Activated naive CD4-positive, alpha-beta T cell treated with anti-CD3 and anti-CD28 coated beads for 36 hours (primary cell): ENCODE results near the gene SEPTIN2. TPM values are rescaled to one million over a fixed set of nuclear protein-coding genes. Genes with fewer than 3 reads are reported as not detected.

ENCODE experiments used
- CTCF ChIA-PET: fragments of 350-600 bp; sonication (Branson Sonifier 250); formaldehyde crosslinking; loops from one replicate; lab custom pipeline; 2021; ENCODE audit warnings: antibody characterized with exemption; lab: Charles Lee
- DNase-seq: peaks from one replicate; pipeline ENCODE4 v3.0.0-alpha.2; 2020
- H3K27ac Mint-ChIP-seq: one replicate; pipeline ENCODE4 v1.8.0; 2021; ENCODE audit warnings: mild to moderate bottlenecking, mixed read lengths
- H3K27me3 Mint-ChIP-seq: one replicate; pipeline ENCODE4 v1.8.0; 2021; ENCODE audit warnings: low read depth, mixed read lengths
- H3K36me3 Mint-ChIP-seq: one replicate; pipeline ENCODE4 v1.8.0; 2021; ENCODE audit warnings: low read depth, mixed read lengths
- H3K4me1 Mint-ChIP-seq: one replicate; pipeline ENCODE4 v1.8.0; 2021; ENCODE audit warnings: low read depth, mixed read lengths
- H3K4me3 Mint-ChIP-seq: one replicate; pipeline ENCODE4 v1.8.0; 2021; ENCODE audit warnings: mild to moderate bottlenecking, moderate library complexity, mixed read lengths
- H3K9me3 Mint-ChIP-seq: one replicate; pipeline ENCODE4 v1.8.0; 2021; ENCODE audit warnings: mixed read lengths
- intact Hi-C: fragments of 100-400 bp; cut with micrococcal nuclease; formaldehyde crosslinking; loops from one replicate; pipeline ENCODE4 v1.15.1; 2023
- total RNA-seq, 2 experiments: library from RNA; stranded (reverse); gene quantifications; one replicate each; pipeline ENCODE4 v1.2.3, GENCODE V29; 2021

The SEPTIN2 gene
- total RNA-seq = 100 to 1,000 TPM; 216 to 227 TPM

GRCh38 chr2:241315879-241316631 is at the start of gene SEPTIN2:
Gene SEPTIN2 (plus strand): TSS chr2:241315925. CDS start chr2:241324233, 8,308 bp downstream.
- H3K36me3 Mint-ChIP-seq = peaks cover 31% of the 10 kb centered on the region
- peak within 1 kb of the TSS; percentile 100 for H3K4me3 Mint-ChIP-seq
- CTCF ChIA-PET = interaction anchor here (0.7 kb wide), 1 partner anchor 159 kb away, joined by 3 read pairs; no protein-coding TSS in a partner anchor
- H3K27me3 Mint-ChIP-seq = no peaks in the 10 kb centered on the region
- no peaks in the 10 kb centered on the region for H3K9me3 Mint-ChIP-seq
- peak; percentile 75 for DNase-seq
- H3K27ac Mint-ChIP-seq = peak within 1 kb of the TSS; percentile 100
- peaks cover 71% of the 10 kb centered on the region for H3K4me1 Mint-ChIP-seq
- intact Hi-C loops = loop anchor here (1.0 to 5.0 kb wide), 16 partner anchors 20 to 1179 kb away; partner anchors contain the start of genes ATG4B, CAPN10, COPS9 and DTYMK

GRCh38 chr2:241267249-241268067 is 48.3 kb upstream of the SEPTIN2 start:
- peaks cover 21% of the 10 kb centered on the region for H3K4me1 Mint-ChIP-seq
- intact Hi-C loops = no loop called here
- CTCF ChIA-PET = no interaction called here
- peaks cover 18% of the 10 kb centered on the region for H3K36me3 Mint-ChIP-seq
- no peaks in the 10 kb centered on the region for H3K9me3 Mint-ChIP-seq
- no peak overlapping the region for H3K4me3 Mint-ChIP-seq
- H3K27ac Mint-ChIP-seq = no peak overlapping the region
- no peak for DNase-seq
- H3K27me3 Mint-ChIP-seq = no peaks in the 10 kb centered on the region

- intact Hi-C loops = no loop called here
- peaks cover 10% of the 10 kb centered on the region for H3K36me3 Mint-ChIP-seq
- H3K27me3 Mint-ChIP-seq = no peaks in the 10 kb centered on the region
- CTCF ChIA-PET = no interaction called here
- no peak overlapping the region for H3K4me3 Mint-ChIP-seq
- H3K9me3 Mint-ChIP-seq = no peaks in the 10 kb centered on the region
- H3K27ac Mint-ChIP-seq = no peak overlapping the region
- no peak for DNase-seq
- H3K4me1 Mint-ChIP-seq = peaks cover 25% of the 10 kb centered on the region
Observed at GRCh38 chr2:241268306-241268705, 47.4 kb upstream of the SEPTIN2 start.

- no peak overlapping the region for H3K27ac Mint-ChIP-seq
- H3K36me3 Mint-ChIP-seq = peaks cover 10% of the 10 kb centered on the region
- intact Hi-C loops = no loop called here
- no peak for DNase-seq
- peaks cover 30% of the 10 kb centered on the region for H3K4me1 Mint-ChIP-seq
- H3K9me3 Mint-ChIP-seq = no peaks in the 10 kb centered on the region
- CTCF ChIA-PET = interaction anchor here (0.8 kb wide), 1 partner anchor 23 kb away, joined by 3 read pairs; no protein-coding TSS in a partner anchor
- no peaks in the 10 kb centered on the region for H3K27me3 Mint-ChIP-seq
- H3K4me3 Mint-ChIP-seq = no peak overlapping the region
Observed at GRCh38 chr2:241268716-241269445, 46.8 kb upstream of the SEPTIN2 start.

GRCh38 chr2:241269707-241270520 is 45.8 kb upstream of the SEPTIN2 start:
- Mint-ChIP-seq H3K4me3 (no peak overlapping the region), H3K27ac (no peak overlapping the region), H3K36me3 (peaks cover 10% of the 10 kb centered on the region), H3K9me3 (no peaks in the 10 kb centered on the region), H3K4me1 (peaks cover 32% of the 10 kb centered on the region), H3K27me3 (no peaks in the 10 kb centered on the region)
- CTCF ChIA-PET = interaction anchor here (0.8 kb wide), 1 partner anchor 25 kb away, joined by 3 read pairs; no protein-coding TSS in a partner anchor
- intact Hi-C loops = loop anchor here (2.0 kb wide), 1 partner anchor 31 kb away; no protein-coding TSS in a partner anchor
- no peak for DNase-seq

GRCh38 chr2:241270531-241270930 is 45.2 kb upstream of the SEPTIN2 start:
- H3K36me3 Mint-ChIP-seq = peaks cover 13% of the 10 kb centered on the region
- H3K4me1 Mint-ChIP-seq = peaks cover 32% of the 10 kb centered on the region
- H3K27ac Mint-ChIP-seq = no peak overlapping the region
- no peaks in the 10 kb centered on the region for H3K27me3 Mint-ChIP-seq
- intact Hi-C loops = loop anchor here (2.0 kb wide), 1 partner anchor 30 kb away; no protein-coding TSS in a partner anchor
- H3K4me3 Mint-ChIP-seq = no peak overlapping the region
- no peak for DNase-seq
- CTCF ChIA-PET = no interaction called here
- peaks cover 6% of the 10 kb centered on the region for H3K9me3 Mint-ChIP-seq

- peaks cover 9% of the 10 kb centered on the region for H3K9me3 Mint-ChIP-seq
- H3K4me1 Mint-ChIP-seq = peaks cover 32% of the 10 kb centered on the region
- CTCF ChIA-PET = no interaction called here
- H3K27ac Mint-ChIP-seq = peak overlapping the region; percentile 64
- H3K27me3 Mint-ChIP-seq = no peaks in the 10 kb centered on the region
- H3K36me3 Mint-ChIP-seq = peaks cover 14% of the 10 kb centered on the region
- DNase-seq = peak; percentile 54
- peak overlapping the region; percentile 81 for H3K4me3 Mint-ChIP-seq
- intact Hi-C loops = loop anchor here (2.0 kb wide), 2 partner anchors 29 to 43 kb away; partner anchors contain the start of genes HDLBP and SEPTIN2
Observed at GRCh38 chr2:241271706-241272302, 43.9 kb upstream of the SEPTIN2 start.

- intact Hi-C loops = loop anchor here (2.0 kb wide), 1 partner anchor 42 kb away; the partner anchor contains the start of genes HDLBP and SEPTIN2
- H3K27ac Mint-ChIP-seq = no peak overlapping the region
- CTCF ChIA-PET = no interaction called here
- peak overlapping the region; percentile 65 for H3K4me3 Mint-ChIP-seq
- DNase-seq = peak; percentile 26
- peaks cover 14% of the 10 kb centered on the region for H3K36me3 Mint-ChIP-seq
- H3K27me3 Mint-ChIP-seq = no peaks in the 10 kb centered on the region
- H3K9me3 Mint-ChIP-seq = peaks cover 9% of the 10 kb centered on the region
- H3K4me1 Mint-ChIP-seq = peaks cover 32% of the 10 kb centered on the region
Observed at GRCh38 chr2:241272303-241273209, 43.2 kb upstream of the SEPTIN2 start.

- CTCF ChIA-PET = no interaction called here
- DNase-seq = no peak
- Mint-ChIP-seq H3K27ac (no peak overlapping the region), H3K9me3 (peaks cover 9% of the 10 kb centered on the region), H3K36me3 (peaks cover 12% of the 10 kb centered on the region), H3K27me3 (no peaks in the 10 kb centered on the region), H3K4me1 (peaks cover 32% of the 10 kb centered on the region), H3K4me3 (peak overlapping the region; percentile 65)
- intact Hi-C loops = loop anchor here (2.0 kb wide), 1 partner anchor 41 kb away; the partner anchor contains the start of genes HDLBP and SEPTIN2
Observed at GRCh38 chr2:241273210-241274020, 42.3 kb upstream of the SEPTIN2 start.

GRCh38 chr2:241274127-241274526 is 41.6 kb upstream of the SEPTIN2 start:
- Mint-ChIP-seq H3K4me1 (peaks cover 30% of the 10 kb centered on the region), H3K36me3 (peaks cover 12% of the 10 kb centered on the region), H3K27me3 (no peaks in the 10 kb centered on the region), H3K27ac (no peak overlapping the region), H3K9me3 (peaks cover 9% of the 10 kb centered on the region), H3K4me3 (no peak overlapping the region)
- DNase-seq = no peak
- CTCF ChIA-PET = no interaction called here
- intact Hi-C loops = no loop called here
